NCI-H2227 treated with DMSO at 0.1 percent for 48 hours (cell line): ENCODE measurements around the gene NUDT19.
"Not testable (repeated sequence)": the region's sequence is repeated elsewhere in the genome, so short reads cannot be mapped to it uniquely, and the experiment has no call there.

ENCODE experiments used
- DNase-seq: peaks from one replicate; lab custom pipeline; 2025; lab: John Stamatoyannopoulos, UW

Gene NUDT19

DNA sequence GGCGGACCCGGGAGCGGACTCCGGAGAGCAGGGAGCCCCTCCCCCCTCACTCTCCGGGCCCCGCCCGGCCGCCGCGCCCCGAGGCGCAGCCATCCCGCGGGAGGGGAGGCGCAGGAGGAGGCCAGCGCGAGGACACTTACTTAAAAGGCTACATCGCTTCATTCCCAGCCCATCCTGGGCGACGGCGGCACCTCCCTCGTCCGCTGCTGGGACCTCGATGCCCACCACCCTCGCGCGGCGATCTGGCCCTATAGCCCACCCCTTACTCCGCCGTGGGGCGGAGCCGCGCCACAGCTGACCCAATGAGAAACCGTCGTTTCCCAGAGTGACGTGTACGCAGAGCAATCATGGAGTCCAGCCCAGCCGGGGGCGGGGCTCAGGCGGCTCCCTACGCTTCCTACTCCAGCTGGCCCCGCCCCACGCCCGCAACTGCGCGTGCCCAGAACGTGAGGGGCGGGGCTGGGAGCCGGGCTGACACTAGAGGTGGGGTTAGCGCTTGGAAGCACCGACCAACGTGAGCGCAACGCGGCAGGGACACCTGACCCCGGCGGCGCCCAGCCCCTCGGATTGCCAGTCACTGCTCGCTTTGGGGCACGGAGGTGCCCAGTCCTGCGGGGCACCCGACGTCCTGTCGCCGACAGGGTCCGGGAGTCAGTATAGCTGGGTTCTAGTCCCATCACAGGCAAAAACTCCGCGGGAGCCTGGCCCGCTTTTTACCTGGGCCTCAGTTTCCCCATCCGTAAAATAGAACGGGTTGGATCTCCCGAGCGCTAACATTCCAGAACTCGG, 16.5 kb upstream of the NUDT19 start, which contains the start of gene ANKRD27:
Gene ANKRD27, minus strand, starts transcription at position 250 of the 789 bp plus-strand sequence. CDS start 16,165 bp downstream, outside the sequence.
- DNase-seq = peak; percentile 100

DNA sequence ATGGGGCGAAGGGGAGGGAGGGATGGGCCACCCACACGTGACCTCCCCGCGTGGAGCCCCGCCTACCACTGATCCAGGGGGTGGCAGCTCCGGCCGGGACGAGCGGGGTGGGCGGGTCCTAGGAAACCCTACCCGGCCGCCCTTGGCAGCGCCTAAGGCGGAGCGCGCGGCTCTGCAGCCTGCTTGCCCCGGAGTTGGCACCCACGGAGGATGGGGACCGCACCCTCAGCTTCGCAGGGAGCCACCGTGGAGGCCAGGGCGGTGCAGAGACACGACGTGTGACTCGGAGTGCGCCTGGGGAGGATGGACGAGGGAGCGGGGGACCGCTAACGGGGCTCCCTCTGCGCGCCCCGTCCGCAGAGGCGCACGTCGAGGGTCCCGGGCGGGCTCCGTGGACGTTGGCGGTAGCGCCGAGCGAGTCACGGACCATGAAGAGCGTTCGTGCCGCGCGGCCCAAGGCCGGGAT, 15.9 kb upstream of the NUDT19 start, which contains the start of gene RGS9BP:
Gene RGS9BP, plus strand, starts transcription at position 129 of the 466 bp plus-strand sequence. CDS start 416 bp downstream, outside the sequence.
- peak; percentile 91 for DNase-seq

- peak; percentile 87 for DNase-seq
Observed at GRCh38 chr19:32676186-32676894, 15.3 kb upstream of the NUDT19 start.

- DNase-seq = no peak
Observed at GRCh38 chr19:32676895-32677359, 14.7 kb upstream of the NUDT19 start.

- DNase-seq = no peak
Observed at GRCh38 chr19:32677657-32678056, 14.0 kb upstream of the NUDT19 start.

DNA sequence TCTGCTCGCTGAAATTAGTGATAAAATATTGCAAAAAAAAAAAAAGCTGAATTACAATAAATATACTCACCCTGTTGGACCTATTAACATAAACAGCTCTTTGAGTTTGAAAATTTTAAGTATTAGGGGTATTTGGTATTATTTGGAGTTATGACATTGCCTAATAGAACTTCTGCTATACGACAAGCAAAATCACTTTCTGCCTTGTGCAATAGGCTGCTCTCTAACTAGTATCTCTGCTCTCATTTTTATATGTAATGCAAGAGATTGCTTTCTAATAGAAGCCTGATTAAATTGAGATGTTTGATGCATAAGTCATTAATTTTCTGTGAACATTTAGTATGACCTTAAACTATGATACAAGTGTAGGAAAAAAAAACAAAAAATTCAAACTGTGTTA, 10.6 kb upstream of the NUDT19 start:
- DNase-seq = no peak

- no peak for DNase-seq
Observed at GRCh38 chr19:32682317-32682716, 9.3 kb upstream of the NUDT19 start.

DNA sequence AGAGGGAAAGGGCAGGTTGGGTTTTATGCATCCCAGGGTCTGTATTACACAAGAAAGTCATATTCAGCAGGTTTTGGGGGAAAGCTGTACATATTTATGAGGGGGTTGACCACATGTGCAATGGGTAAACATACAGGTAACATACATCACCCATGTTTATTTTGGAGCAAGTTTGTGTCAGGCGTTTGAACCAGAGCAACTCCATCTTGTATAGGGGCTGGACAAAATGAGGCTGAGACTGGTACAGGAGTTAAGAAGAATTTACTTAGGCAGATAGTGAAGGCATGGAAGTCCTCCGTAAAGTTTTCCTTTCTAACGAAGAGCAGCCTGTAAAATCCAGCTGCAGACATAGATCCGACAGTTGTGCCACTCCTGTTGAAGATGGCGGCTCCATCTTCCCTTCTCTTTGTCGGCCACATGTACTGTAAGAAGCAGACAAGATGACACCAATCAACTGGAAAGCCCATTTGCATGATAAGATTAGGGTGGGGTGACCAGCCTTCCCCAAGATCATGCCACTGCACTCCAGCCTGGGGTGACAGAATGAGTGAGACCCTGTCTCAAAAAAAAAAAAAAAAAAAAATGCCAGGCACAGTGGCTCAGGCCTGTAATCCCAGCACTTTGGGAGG, 4.7 kb upstream of the NUDT19 start:
- no peak for DNase-seq

GRCh38 chr19:32687681-32688080, 3.9 kb upstream of the NUDT19 start:
- no peak for DNase-seq

- DNase-seq = no peak
Observed at GRCh38 chr19:32688311-32688710, 3.3 kb upstream of the NUDT19 start.

DNA sequence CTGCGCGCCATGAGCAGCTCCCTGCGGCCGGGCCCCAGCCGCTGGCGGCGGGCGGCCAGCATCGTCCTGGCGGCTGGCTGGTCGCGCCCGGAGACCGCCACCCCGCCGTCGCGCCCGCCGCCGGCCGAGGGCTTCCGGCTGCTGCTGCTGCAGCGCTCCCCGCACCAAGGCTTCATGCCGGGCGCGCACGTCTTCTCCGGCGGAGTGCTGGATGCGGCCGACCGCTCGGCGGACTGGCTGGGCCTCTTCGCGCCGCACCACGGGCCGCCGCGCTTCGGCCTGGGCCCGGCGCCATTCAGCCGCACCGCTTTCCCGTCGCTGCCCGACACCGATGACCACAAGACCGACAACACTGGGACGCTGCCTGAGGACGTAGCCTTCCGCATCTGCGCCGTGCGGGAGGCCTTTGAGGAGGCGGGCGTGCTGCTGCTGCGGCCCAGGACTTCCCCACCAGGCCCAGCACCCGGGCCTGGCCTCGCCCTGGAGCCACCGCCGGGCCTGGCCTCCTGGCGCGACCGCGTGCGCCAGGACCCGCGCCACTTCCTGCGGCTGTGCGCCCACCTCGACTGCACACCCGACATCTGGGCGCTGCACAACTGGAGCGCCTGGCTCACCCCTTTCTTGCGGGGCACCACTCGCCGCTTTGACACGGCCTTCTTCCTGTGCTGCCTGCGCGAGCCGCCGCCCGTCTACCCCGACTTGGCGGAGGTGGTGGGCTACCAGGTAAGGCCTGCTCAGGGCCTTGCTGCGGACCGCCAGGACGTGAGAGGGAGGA, 518 bp downstream of the NUDT19 start:
- peak; percentile 90 for DNase-seq

DNA sequence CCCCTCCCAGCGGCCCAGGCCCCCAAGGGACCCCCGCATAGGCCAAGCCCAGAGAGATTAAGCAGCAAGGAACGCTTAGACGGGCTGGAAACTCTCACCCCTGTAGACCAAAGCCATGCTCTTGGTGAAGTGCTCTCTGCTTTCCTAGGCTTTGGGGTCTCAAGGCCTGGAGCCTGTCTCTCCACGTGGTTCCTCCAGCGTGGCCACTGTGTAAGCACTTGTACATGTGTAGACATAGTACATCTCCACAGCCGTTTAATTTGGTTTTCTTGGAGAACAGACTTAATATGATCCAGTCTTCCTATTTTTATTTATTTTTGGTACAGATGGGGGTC, 1.1 kb downstream of the NUDT19 start:
- peak; percentile 65 for DNase-seq

DNA sequence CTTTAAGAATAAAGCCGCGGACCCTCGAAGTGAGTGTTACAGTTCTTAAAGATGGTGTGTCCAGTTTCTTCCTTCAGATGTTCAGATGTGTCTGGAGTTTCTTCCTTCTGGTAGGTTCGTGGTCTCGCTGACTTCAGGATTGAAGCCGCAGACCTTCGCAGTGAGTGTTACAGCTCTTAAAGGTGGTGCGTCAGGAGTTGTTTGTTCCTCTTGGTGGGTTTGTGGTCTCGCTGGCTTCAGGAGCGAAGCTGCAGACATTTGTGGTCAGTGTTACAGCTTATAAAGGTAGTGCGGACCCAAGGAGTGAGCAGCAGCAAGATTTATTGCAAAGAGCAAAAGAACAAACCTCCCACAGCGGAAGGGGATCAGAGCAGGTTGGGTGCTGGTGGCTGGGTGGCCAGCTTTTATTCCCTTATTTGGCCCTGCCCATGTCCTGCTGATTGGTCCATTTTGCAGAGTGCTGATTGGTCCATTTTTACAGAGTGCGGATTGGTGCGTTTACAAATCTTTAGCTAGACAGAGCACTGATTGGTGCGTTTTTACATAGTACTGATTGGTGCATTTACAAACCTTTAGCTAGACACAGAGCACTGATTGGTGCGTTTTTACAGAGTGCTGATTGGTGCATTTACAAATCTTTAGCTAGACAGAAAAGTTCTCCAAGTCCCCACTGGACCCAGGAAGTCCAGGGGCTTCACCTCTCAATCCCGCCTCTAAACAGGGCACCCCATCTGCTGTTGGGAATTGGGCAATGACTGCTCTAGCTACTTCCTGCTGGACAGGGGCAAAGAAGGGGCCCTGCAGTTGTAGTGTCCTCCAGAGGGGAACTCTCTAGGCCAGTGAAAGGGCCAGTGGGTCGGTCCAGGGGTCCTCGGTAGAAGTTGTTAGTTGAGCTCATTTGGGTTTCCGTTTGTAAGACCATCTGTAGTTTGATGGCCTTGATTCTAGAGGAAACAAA, 1.8 kb downstream of the NUDT19 start:
- DNase-seq = not testable (repeated sequence)

- not testable (repeated sequence) for DNase-seq
Observed at GRCh38 chr19:32694316-32694715, 2.7 kb downstream of the NUDT19 start.

- not testable (repeated sequence) for DNase-seq
Observed at GRCh38 chr19:32694851-32695250, 3.2 kb downstream of the NUDT19 start.

DNA sequence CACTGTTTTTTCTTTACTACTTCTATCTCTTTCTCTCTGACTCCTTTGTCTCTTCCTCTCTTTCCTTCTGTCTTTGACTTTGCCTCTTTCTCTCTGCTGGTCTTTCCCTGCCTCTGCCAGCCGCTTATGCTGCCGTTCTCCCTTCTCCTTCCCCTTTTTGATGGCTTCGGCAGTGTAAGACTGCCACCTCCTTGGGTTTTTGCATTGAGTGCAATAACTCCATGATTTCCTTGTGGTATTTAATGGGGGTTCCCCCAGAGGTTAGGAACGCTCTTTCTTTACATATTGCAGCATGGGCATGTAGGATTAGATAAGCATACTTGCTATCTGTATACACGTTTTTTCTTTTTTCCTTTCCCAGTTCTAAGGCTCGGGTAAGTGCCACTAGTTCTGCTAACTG, 3.9 kb downstream of the NUDT19 start:
- not testable (repeated sequence) for DNase-seq

DNA sequence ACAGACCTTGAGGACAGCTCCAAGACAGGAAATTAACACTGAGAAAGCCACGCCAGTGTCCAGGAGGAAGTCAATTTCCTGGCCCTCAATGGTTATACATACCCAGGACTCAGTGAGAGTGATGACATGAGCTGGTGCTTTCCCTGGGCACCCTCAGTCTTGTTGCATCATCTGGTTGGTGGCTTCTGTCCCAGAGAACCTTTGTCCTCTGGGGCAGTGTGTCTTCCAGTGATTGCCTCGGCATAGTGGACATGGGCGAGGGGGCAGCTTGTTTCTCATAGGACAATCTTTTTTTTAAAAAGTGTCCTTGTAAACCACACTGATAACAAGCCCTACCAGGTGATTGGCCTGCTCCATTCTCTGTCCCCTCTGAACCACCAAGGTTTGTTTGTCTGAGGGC, 5.2 kb downstream of the NUDT19 start:
- DNase-seq = not testable (repeated sequence)

DNA sequence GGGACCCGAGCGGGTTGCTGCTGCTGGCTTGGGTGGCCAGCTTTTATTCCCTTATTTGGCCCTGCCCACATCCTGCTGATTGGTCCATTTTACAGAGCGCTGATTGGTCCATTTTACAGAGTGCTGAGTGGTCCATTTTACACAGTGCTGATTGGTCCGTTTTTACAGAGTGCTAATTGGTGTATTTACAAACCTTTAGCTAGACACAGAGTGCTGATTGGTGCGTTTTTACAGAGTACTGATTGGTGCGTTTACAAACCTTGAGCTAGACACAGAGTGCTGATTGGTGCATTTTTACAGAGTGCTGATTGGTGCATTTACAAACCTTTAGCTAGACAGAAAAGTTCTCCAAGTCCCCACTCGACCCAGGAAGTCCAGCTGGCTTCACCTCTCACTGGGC, 8.5 kb downstream of the NUDT19 start:
- DNase-seq = not testable (repeated sequence)

DNA sequence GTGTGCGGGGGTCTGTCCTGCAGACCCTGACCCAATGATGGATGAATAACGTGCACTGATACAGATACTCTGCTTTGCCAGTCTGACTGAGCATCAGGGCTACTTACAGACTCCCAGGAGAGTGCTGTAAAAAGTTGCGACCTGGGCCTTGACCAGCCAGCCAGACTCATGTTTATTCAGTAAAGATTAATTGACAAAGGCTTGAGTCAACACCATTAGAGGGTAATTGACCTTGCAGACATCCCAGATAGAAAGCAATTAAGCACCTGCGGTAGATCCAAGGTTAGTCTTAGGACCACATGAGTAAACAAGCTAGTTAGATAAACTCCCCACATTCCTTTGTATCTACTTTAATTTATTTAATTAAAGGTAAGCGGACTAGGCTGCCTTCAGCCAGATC, 10.4 kb downstream of the NUDT19 start:
- no peak for DNase-seq

- not testable (repeated sequence) for DNase-seq
Observed at GRCh38 chr19:32704006-32704405, 12.4 kb downstream of the NUDT19 start.

DNA sequence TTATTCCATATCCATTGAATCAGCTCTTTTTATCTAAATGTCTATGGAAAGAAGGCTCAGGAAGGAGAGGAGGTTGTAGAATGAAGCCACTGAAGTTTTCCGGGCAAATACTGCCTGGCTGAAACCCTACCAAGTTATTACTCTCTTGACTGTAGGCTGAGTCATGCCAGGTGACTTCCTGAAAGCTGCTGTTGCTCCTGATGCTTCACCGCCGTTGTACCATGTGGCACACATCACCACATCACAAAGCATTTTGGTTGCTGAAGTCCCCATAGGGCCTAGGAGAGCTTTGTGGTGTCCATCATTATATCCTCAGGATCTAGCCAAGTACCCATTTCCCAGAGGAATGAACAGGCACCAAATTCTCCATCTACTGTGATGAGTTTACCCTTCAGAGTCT, 16.8 kb downstream of the NUDT19 start:
- no peak for DNase-seq
